H1 (cell line): Measurements from ENCODE around the gene MEIS3. TPM values are rescaled to one million over a fixed set of nuclear protein-coding genes. Genes with fewer than 3 reads are reported as not detected.
A peak's percentile ranks its signal among the peaks of the same experiment; 100 is the strongest.

Experiments
- CTCF ChIA-PET: fragments of 300-600 bp; sonication (Branson Sonifier 250); formaldehyde crosslinking; loops from one replicate; lab custom pipeline; 2021; ENCODE audit not compliant: partially characterized antibody; lab: Charles Lee
- POLR2A ChIA-PET: fragments of 300-600 bp; sonication (Branson Sonifier 250); formaldehyde crosslinking; loops from one replicate; lab custom pipeline; 2021; ENCODE audit warnings: inconsistent platforms; ENCODE audit not compliant: partially characterized antibody; lab: Charles Lee
- DNase-seq, 2 experiments: peaks; one replicate each; pipeline versions ENCODE4 v3.0.0 to v3.0.0-alpha.2; 2010 to 2022; ENCODE audit warnings: low spot score in 2 of 2, low read depth in 1 of 2, mixed read lengths in 1 of 2
- FAIRE-seq: peaks from 2 replicates; lab custom pipeline; 2011; peaks lifted over from hg19 to GRCh38; lab: Jason Lieb, UNC
- H2AFZ ChIP-seq: 2 replicates; pipeline ENCODE4 v1.8.1; 2012; ENCODE audit warnings: low read length, inconsistent platforms
- H2AK5ac ChIP-seq: 2 replicates; pipeline ENCODE4 v1.6.1; 2013; ENCODE audit warnings: low read depth, low read length
- H2BK120ac ChIP-seq: replicated peaks from 2 replicates; pipeline ENCODE3; 2013; ENCODE audit warnings: low read depth, low read length, inconsistent platforms
- H2BK12ac ChIP-seq: 2 replicates; pipeline ENCODE4 v1.6.1; 2013; ENCODE audit warnings: low read depth, low read length
- H2BK15ac ChIP-seq: 2 replicates; pipeline ENCODE4 v1.6.1; 2013; ENCODE audit warnings: low read length
- H2BK20ac ChIP-seq: 2 replicates; pipeline ENCODE4 v1.6.1; 2013; ENCODE audit warnings: low read length
- H2BK5ac ChIP-seq: 2 replicates; pipeline ENCODE4 v1.6.1; 2013; ENCODE audit warnings: low read depth, low read length
- H3K14ac ChIP-seq: 2 replicates; pipeline ENCODE4 v1.6.1; 2013; ENCODE audit warnings: inconsistent platforms; ENCODE audit not compliant: insufficient read length
- H3K18ac ChIP-seq: 2 replicates; pipeline ENCODE4 v1.6.1; 2013; ENCODE audit warnings: low read length; ENCODE audit errors: extremely low read depth
- H3K23ac ChIP-seq: 2 replicates; pipeline ENCODE4 v1.6.1; 2013; ENCODE audit warnings: inconsistent platforms; ENCODE audit not compliant: insufficient read length
- H3K23me2 ChIP-seq: 2 replicates; pipeline ENCODE4 v1.6.1; 2013; ENCODE audit warnings: low read depth, low read length
- H3K27ac ChIP-seq: 2 replicates; pipeline ENCODE4 v1.6.1; 2011; ENCODE audit warnings: low read depth, low read length, inconsistent platforms
- H3K27me3 ChIP-seq, 4 experiments: replicated peaks in 1 of 4; 1 replicate in 1 of 4; 2 replicates in 3 of 4; pipeline versions ENCODE4 v1.6.1 to v1.8.1; 2011 to 2013; ENCODE audit warnings: low read length in 3 of 4, mild to moderate bottlenecking in 3 of 4, inconsistent platforms in 2 of 4, mixed read lengths in 2 of 4, moderate library complexity in 1 of 4; ENCODE audit not compliant: control insufficient read depth in 3 of 4, insufficient read depth in 3 of 4; ENCODE audit errors: extremely low read depth in 1 of 4
- H3K36me3 ChIP-seq, 4 experiments: 2 replicates each; pipeline versions ENCODE4 v1.6.1 to v1.8.1; 2011 to 2013; ENCODE audit warnings: mild to moderate bottlenecking in 4 of 4, low read length in 3 of 4, moderate library complexity in 2 of 4, control low read depth in 1 of 4, inconsistent platforms in 1 of 4; ENCODE audit not compliant: insufficient read depth in 4 of 4, control insufficient read depth in 2 of 4
- H3K4ac ChIP-seq: replicated peaks from 2 replicates; pipeline ENCODE3; 2013; ENCODE audit warnings: low read length, low read depth, mixed read lengths, inconsistent platforms; ENCODE audit not compliant: insufficient read length
- H3K4me1 ChIP-seq, 4 experiments: replicated peaks in 1 of 4; 1 replicate in 1 of 4; 2 replicates in 3 of 4; pipeline versions ENCODE4 v1.6.1 to v1.8.1; 2011 to 2013; ENCODE audit warnings: low read length in 3 of 4, inconsistent platforms in 2 of 4, mixed read lengths in 1 of 4; ENCODE audit not compliant: insufficient read depth in 4 of 4, control insufficient read depth in 3 of 4
- H3K4me2 ChIP-seq, 2 experiments: 2 replicates each; pipeline versions ENCODE4 v1.6.1 to v1.8.1; 2011 to 2013; ENCODE audit warnings: low read depth in 2 of 2, low read length in 2 of 2, control low read depth in 1 of 2, inconsistent platforms in 1 of 2, mild to moderate bottlenecking in 1 of 2; ENCODE audit not compliant: insufficient read depth in 1 of 2
- H3K4me3 ChIP-seq, 4 experiments: fragments of 200-600, 300-600 bp in 1 of 4; sonication (generic), shearing (Covaris generic), sonication (Bioruptor Twin) in 1 of 4; 2 replicates each; pipeline versions ENCODE4 v1.5.1 to v1.8.1; 2011 to 2016; ENCODE audit warnings: low read length in 4 of 4, low read depth in 3 of 4, control low read depth in 2 of 4, inconsistent platforms in 2 of 4, mild to moderate bottlenecking in 2 of 4, mixed read lengths in 1 of 4, moderate library complexity in 1 of 4; ENCODE audit not compliant: insufficient read depth in 2 of 4; ENCODE audit errors: extremely low read depth in 1 of 4
- H3K56ac ChIP-seq: replicated peaks from 2 replicates; pipeline ENCODE3; 2013; ENCODE audit warnings: low read depth, mild to moderate bottlenecking, mixed read lengths, low read length, inconsistent platforms; ENCODE audit not compliant: insufficient read length
- H3K79me1 ChIP-seq: 2 replicates; pipeline ENCODE4 v1.6.1; 2013; ENCODE audit warnings: low read depth, low read length, control low read depth
- H3K79me2 ChIP-seq, 2 experiments: 2 replicates each; pipeline versions ENCODE4 v1.6.1 to v1.8.1; 2012 to 2013; ENCODE audit warnings: low read length in 2 of 2, mild to moderate bottlenecking in 2 of 2, inconsistent platforms in 1 of 2; ENCODE audit not compliant: insufficient read depth in 2 of 2, control insufficient read depth in 1 of 2
- H3K9ac ChIP-seq, 4 experiments: replicated peaks in 1 of 4; 1 replicate in 1 of 4; 2 replicates in 3 of 4; pipeline versions ENCODE4 v1.6.1 to v1.8.1; 2011 to 2013; ENCODE audit warnings: low read depth in 3 of 4, low read length in 3 of 4, control low read depth in 2 of 4, mild to moderate bottlenecking in 2 of 4, moderate library complexity in 2 of 4, inconsistent platforms in 1 of 4; ENCODE audit errors: extremely low read depth in 1 of 4
- H3K9me3 ChIP-seq, 2 experiments: 2 replicates each; pipeline versions ENCODE4 v1.6.1 to v1.8.1; 2012 to 2013; ENCODE audit warnings: mild to moderate bottlenecking in 2 of 2, moderate library complexity in 2 of 2, control low read depth in 1 of 2, inconsistent platforms in 1 of 2, low read depth in 1 of 2, low read length in 1 of 2, mixed read lengths in 1 of 2; ENCODE audit not compliant: insufficient read depth in 2 of 2
- H4K20me1 ChIP-seq, 2 experiments: replicated peaks in 1 of 2; 2 replicates each; pipeline versions ENCODE3 to v1.8.1; 2011 to 2013; ENCODE audit warnings: inconsistent platforms in 2 of 2, low read length in 2 of 2, mild to moderate bottlenecking in 1 of 2; ENCODE audit not compliant: insufficient read depth in 2 of 2, control insufficient read depth in 1 of 2
- H4K5ac ChIP-seq: 2 replicates; pipeline ENCODE4 v1.6.1; 2013; ENCODE audit warnings: low read length, low read depth, mixed read lengths, inconsistent platforms; ENCODE audit not compliant: insufficient read length
- H4K8ac ChIP-seq: 2 replicates; pipeline ENCODE4 v1.8.0; 2013; ENCODE audit warnings: mild to moderate bottlenecking, moderate library complexity, low read length, inconsistent platforms; ENCODE audit not compliant: insufficient read depth; ENCODE audit errors: extremely low read depth
- H4K91ac ChIP-seq: replicated peaks from 2 replicates; pipeline ENCODE3; 2013; ENCODE audit warnings: low read length, mixed read lengths, inconsistent platforms; ENCODE audit not compliant: insufficient read length
- BRCA1 ChIP-seq: IDR thresholded peaks from 2 replicates; pipeline ENCODE4 v1.6.1; 2012; ENCODE audit warnings: low read depth, low read length, improper control_type of control experiment
- CREB1 ChIP-seq: IDR thresholded peaks from 2 replicates; pipeline ENCODE4 v1.6.1; 2012; ENCODE audit warnings: inconsistent platforms
- EZH2 ChIP-seq: fragments of 200-600 bp; sonication (generic); IDR thresholded peaks from 2 replicates; pipeline ENCODE4 v1.7.1; 2012; ENCODE audit warnings: low read depth, mild to moderate bottlenecking, moderate library complexity, low read length, inconsistent platforms; ENCODE audit not compliant: severe bottlenecking
- GTF2F1 ChIP-seq: IDR thresholded peaks from 2 replicates; pipeline ENCODE4 v1.6.1; 2012; ENCODE audit warnings: low read depth, low read length, improper control_type of control experiment, borderline replicate concordance
- NANOG ChIP-seq: IDR thresholded peaks from 2 replicates; pipeline ENCODE4 v1.6.1; 2011; ENCODE audit warnings: low read length, low read depth, mild to moderate bottlenecking, inconsistent platforms; ENCODE audit not compliant: insufficient read depth, poor library complexity, severe bottlenecking
- PHF8 ChIP-seq: fragments of 200-600 bp; sonication (generic); conservative IDR thresholded peaks from 2 replicates; pipeline ENCODE4 v1.7.1; 2012; ENCODE audit warnings: low read depth, mild to moderate bottlenecking, inconsistent platforms, low read length, moderate library complexity
- RBBP5 ChIP-seq: IDR thresholded peaks from 2 replicates; pipeline ENCODE4 v1.7.1; 2012; ENCODE audit warnings: low read depth, mild to moderate bottlenecking, inconsistent platforms, low read length, moderate library complexity, borderline replicate concordance
- SAP30 ChIP-seq: fragments of 300-600 bp; sonication (generic); IDR thresholded peaks from 2 replicates; pipeline ENCODE4 v1.7.1; 2012; ENCODE audit warnings: low read length, moderate library complexity, mild to moderate bottlenecking, inconsistent platforms; ENCODE audit not compliant: insufficient read depth, insufficient replicate concordance
- ZNF274 ChIP-seq: IDR thresholded peaks from 2 replicates; pipeline ENCODE4 v1.7.0; 2012; ENCODE audit warnings: low read length, borderline replicate concordance; ENCODE audit errors: extremely low read depth
- WGBS, 2 experiments: shearing (Covaris generic) in 1 of 2; methylation state at CpG; one replicate each; pipeline versions ENCODE4 v1.1.6 to v1.1.7; 2013 to 2015; ENCODE audit warnings: low lambda C conversion rate in 2 of 2, mixed read lengths in 2 of 2, inconsistent platforms in 1 of 2, low coverage in 1 of 2, missing lambda C conversion rate in 1 of 2; ENCODE audit not compliant: insufficient replicate concordance in 2 of 2, insufficient coverage in 1 of 2, insufficient read length in 1 of 2; ENCODE audit errors: extremely low coverage in 1 of 2, missing lambda C conversion rate in 1 of 2; 5-methylcytosine and 5-hydroxymethylcytosine counted together
- polyA plus RNA-seq, 7 experiments: library from polyadenylated mRNA; depleted of rRNA in 3 of 7; stranded (reverse) in 5 of 7; unstranded in 2 of 7; fragments of >200 nt in 5 of 7; fragments of 200-250 nt in 2 of 7; gene quantifications; 1 replicate in 5 of 7; 2 replicates in 1 of 7; 4 replicates in 1 of 7; pipeline versions ENCODE4 v1.2.1 to v1.2.3, GENCODE V29; 2011 to 2013; ENCODE audit warnings: missing spikeins in 2 of 7, mixed read lengths in 2 of 7
- total RNA-seq: library from RNA; stranded (reverse); fragmentation: NEBNext Ultra II Directional; extraction: Animal tissue kit (Norgen Biotek cat#: 25700); gene quantifications from 2 replicates; pipeline ENCODE4 v1.2.1, GENCODE V29; 2021

The MEIS3 gene
- total and polyA plus RNA-seq, 2 of the 8 experiments (the other 6 are each of a cell fraction or from before 2014, with no cell fraction given) = 24.5 to 28.2 TPM

DNA sequence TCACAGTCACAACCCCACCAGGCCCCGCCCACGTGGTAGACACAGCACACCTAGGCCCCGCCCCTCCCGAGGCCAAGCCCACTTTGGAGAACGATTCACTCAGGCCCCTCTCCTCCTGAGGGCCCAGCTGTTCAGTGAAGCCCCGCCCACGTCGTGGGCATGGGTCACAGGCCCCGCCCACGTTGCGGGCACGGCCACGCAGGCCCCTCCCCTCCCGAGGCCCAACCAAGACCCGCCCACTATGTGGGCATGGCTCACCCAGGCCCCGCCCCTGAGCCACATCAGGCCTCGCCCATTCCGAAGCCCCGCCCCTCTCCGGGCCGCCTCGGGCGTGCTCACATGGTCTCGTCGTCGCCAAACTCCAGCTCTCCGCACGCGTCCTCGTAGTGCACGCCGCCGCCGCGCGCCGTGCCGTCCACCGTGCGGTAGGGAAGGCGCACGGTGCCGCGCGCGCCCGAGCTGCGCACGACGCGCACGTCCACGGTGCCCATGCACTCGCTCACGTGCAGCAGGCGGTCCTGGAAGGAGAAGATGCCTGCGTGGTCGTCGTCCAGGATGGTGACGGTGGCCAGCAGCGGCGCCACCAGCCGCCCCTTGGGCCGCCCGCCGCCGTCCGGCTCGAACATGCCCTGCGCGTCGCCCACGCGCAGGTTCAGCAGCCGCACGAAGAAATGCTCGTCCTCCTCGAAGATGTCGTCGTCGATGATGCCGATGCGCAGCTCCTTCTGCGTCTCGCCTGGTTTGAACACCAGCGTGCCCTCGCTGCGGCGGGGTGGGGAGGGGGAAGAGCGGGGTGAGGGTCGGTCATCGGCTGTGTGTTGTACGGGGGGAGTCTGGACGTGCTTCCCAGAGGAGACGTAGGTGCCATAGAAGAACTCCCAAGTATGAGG, 28.4 kb upstream of the MEIS3 start:
- Histone ChIP-seq H3K23me2 (peaks cover 18% of the 10 kb centered on the region; the same call in 1 of the 2 replicates), H3K27me3 (peaks cover 0 to 9% (median 9%) of the 10 kb centered on the region in 4 experiments; a peak in 5 of 7 replicates), H2BK15ac (peak overlapping the region; percentile 83; the same call in 1 of the 2 replicates), H2BK20ac (no peak overlapping the region), H3K18ac (peak overlapping the region; percentile 76; the same call in 1 of the 2 replicates), H2AK5ac (0 out of 2 replicates have a peak overlapping the region, but pooled peaks have one; percentile 5), H3K4ac (peak overlapping the region; percentile 85), H3K79me1 (no peaks in the 10 kb centered on the region; the same call in 1 of the 2 replicates), H2BK120ac (no peak overlapping the region), H3K27ac (peak overlapping the region; percentile 56; the same call in 1 of the 2 replicates), H3K56ac (no peak overlapping the region), H3K23ac (no peak overlapping the region), H3K14ac (no peak overlapping the region), H4K20me1 (peaks cover 2 to 19% of the 10 kb centered on the region in 2 experiments), H2BK5ac (peak overlapping the region; percentile 94), H4K8ac (peak overlapping the region; percentile 91), H2BK12ac (no peak overlapping the region), H3K9me3 (no peaks in the 10 kb centered on the region), H3K4me1 (peaks cover 7 to 18% (median 11%) of the 10 kb centered on the region in 4 experiments), H4K5ac (peak overlapping the region; percentile 21), H3K4me2 (peak overlapping the region; percentile 79 to 89), H3K79me2 (no peaks in the 10 kb centered on the region), H3K9ac (peak overlapping the region in 1 of 4 experiments; percentile 6; a peak in 3 of 7 replicates), H3K36me3 (no peaks in the 10 kb centered on the region), H4K91ac (peak overlapping the region; percentile 100), H3K4me3 (peak overlapping the region; percentile 56 to 79 (median 70)), H2AFZ (no peak overlapping the region)
- CTCF ChIA-PET = interaction anchor here (0.8 to 24.5 kb wide), 9 partner anchors 11 to 260 kb away, joined by 3 to 436 read pairs (median 7); partner anchors contain the start of genes EHD2 and KPTN
- WGBS, 2 experiments = 2% methylated on average over 55 of the region's 95 CpGs; no CpG with 5 or more reads in 1 of the 2 experiments
- DNase-seq (peak; percentile 95 to 100), FAIRE-seq (peak; percentile 69)
- POLR2A ChIA-PET = interaction anchor here (0.6 to 3.8 kb wide), 22 partner anchors 8 to 318 kb away, joined by 3 to 29 read pairs (median 4); partner anchors contain the start of genes DHX34, KPTN and SLC8A2
- TF ChIP-seq EZH2 = no peak
- no peak for TF ChIP-seq SAP30
- TF ChIP-seq RBBP5 = peak; percentile 86; the same call in 1 of the 2 replicates
- peak; percentile 51 for TF ChIP-seq CREB1
- TF ChIP-seq ZNF274 = no peak
- TF ChIP-seq PHF8 = no peak; the same call in 1 of the 2 replicates
- no peak for TF ChIP-seq NANOG
- no peak for TF ChIP-seq GTF2F1
- no peak for TF ChIP-seq BRCA1
